22Rv1 (cell line): ENCODE measurements around the gene FUT8.

Experiments
- CTCF ChIP-seq: fragments of 450-650 bp; IDR thresholded peaks from 2 replicates; pipeline ENCODE4 v1.5.1; 2017; ENCODE audit warnings: mild to moderate bottlenecking
- ZFX ChIP-seq: fragments of 450-650 bp; IDR thresholded peaks from 2 replicates; pipeline ENCODE4 v1.6.1; 2017; ENCODE audit warnings: antibody characterized with exemption, borderline replicate concordance

GRCh38 chr14:65449647-65450046, 37.1 kb downstream of the FUT8 start:
- TF ChIP-seq CTCF (no peak), ZFX (no peak)
